DND-41 (cell line): ENCODE results near the gene SCRN3.

Experiments used
- EZH2 ChIP-seq: IDR thresholded peaks from 3 replicates; pipeline ENCODE4 v1.6.1; 2012; ENCODE audit warnings: borderline replicate concordance, low read depth, mild to moderate bottlenecking, moderate library complexity, low read length, inconsistent platforms; ENCODE audit not compliant: severe bottlenecking
- TF ChIP-seq, protein P1 (sequence below): IDR thresholded peaks from 2 replicates; pipeline ENCODE4 v1.5.1; 2012; ENCODE audit warnings: borderline replicate concordance, low read length, moderate library complexity, mild to moderate bottlenecking; ENCODE audit not compliant: poor library complexity, severe bottlenecking; ENCODE audit errors: extremely low read depth

DNA sequence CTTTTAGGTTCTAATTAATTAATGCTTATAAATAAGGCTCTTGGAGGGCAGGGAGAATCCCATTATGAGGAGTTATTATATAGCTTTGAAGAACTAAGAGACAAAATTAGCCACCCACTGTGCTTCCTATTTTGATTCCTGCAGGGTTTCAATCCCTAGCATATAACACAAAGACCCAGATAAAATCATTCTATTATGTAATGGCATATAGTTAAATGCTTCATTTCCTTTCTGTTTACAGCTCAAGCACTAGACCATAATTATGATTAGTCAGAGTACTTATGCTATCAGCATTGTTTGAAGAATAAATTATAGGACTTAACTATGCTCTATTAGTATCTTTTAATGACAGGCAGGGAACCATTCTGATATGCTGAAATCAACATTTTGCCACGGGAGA is 82.2 kb downstream of the SCRN3 start:
- TF ChIP-seq, protein P1, sequence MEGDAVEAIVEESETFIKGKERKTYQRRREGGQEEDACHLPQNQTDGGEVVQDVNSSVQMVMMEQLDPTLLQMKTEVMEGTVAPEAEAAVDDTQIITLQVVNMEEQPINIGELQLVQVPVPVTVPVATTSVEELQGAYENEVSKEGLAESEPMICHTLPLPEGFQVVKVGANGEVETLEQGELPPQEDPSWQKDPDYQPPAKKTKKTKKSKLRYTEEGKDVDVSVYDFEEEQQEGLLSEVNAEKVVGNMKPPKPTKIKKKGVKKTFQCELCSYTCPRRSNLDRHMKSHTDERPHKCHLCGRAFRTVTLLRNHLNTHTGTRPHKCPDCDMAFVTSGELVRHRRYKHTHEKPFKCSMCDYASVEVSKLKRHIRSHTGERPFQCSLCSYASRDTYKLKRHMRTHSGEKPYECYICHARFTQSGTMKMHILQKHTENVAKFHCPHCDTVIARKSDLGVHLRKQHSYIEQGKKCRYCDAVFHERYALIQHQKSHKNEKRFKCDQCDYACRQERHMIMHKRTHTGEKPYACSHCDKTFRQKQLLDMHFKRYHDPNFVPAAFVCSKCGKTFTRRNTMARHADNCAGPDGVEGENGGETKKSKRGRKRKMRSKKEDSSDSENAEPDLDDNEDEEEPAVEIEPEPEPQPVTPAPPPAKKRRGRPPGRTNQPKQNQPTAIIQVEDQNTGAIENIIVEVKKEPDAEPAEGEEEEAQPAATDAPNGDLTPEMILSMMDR = no peak
- TF ChIP-seq EZH2 = no peak
